HepG2 (cell line): Measurements from ENCODE around the gene PXMP4. TPM values are rescaled to one million over a fixed set of nuclear protein-coding genes. Genes with fewer than 3 reads are reported as not detected.

Experiments used
- ESRRA ChIP-seq: sonication (generic); formaldehyde crosslinking; IDR thresholded peaks from 2 replicates; pipeline ENCODE4 v1.5.1; 2020; ENCODE audit warnings: mild to moderate bottlenecking, low read depth, missing genetic modification reagents
- GABPB1 ChIP-seq: IDR thresholded peaks from 2 replicates; pipeline ENCODE4 v1.6.1; 2016; ENCODE audit warnings: mild to moderate bottlenecking, missing genetic modification reagents, moderate library complexity, missing compliant biosample characterization
- GATAD1 ChIP-seq: IDR thresholded peaks from 2 replicates; pipeline ENCODE4 v1.6.1; 2016; ENCODE audit warnings: missing genetic modification reagents, missing compliant biosample characterization
- HNRNPK ChIP-seq: fragments of 200-400 bp; formaldehyde crosslinking; IDR thresholded peaks from 2 replicates; pipeline ENCODE4 v1.6.1; 2018; ENCODE audit warnings: low read length, low read depth, moderate library complexity, mild to moderate bottlenecking; ENCODE audit not compliant: poor library complexity, severe bottlenecking
- KDM1A ChIP-seq: IDR thresholded peaks from 2 replicates; pipeline ENCODE4 v1.6.1; 2016; ENCODE audit warnings: missing compliant biosample characterization
- KLF13 ChIP-seq: sonication (generic); formaldehyde crosslinking; IDR thresholded peaks from 2 replicates; pipeline ENCODE4 v1.4.0; 2020; ENCODE audit warnings: mild to moderate bottlenecking, missing genetic modification reagents
- MATR3 ChIP-seq: sonication (generic); formaldehyde crosslinking; IDR thresholded peaks from 2 replicates; pipeline ENCODE4 v1.4.0; 2020; ENCODE audit warnings: missing genetic modification reagents
- NCOA1 ChIP-seq: sonication (generic); formaldehyde crosslinking; IDR thresholded peaks from 2 replicates; pipeline ENCODE4 v1.9.0; 2021; ENCODE audit warnings: missing genetic modification reagents
- TOE1 ChIP-seq: sonication (generic); formaldehyde crosslinking; IDR thresholded peaks from 2 replicates; pipeline ENCODE4 v1.4.0; 2020; ENCODE audit warnings: mild to moderate bottlenecking, missing genetic modification reagents
- ZC3H4 ChIP-seq: sonication (generic); formaldehyde crosslinking; IDR thresholded peaks from 2 replicates; pipeline ENCODE4 v1.4.0; 2020; ENCODE audit warnings: missing genetic modification reagents, borderline replicate concordance
- ZNF121 ChIP-seq: sonication (generic); formaldehyde crosslinking; IDR thresholded peaks from 2 replicates; pipeline ENCODE4 v1.5.0; 2020; ENCODE audit warnings: mild to moderate bottlenecking, missing genetic modification reagents
- ZNF224 ChIP-seq: sonication (generic); formaldehyde crosslinking; IDR thresholded peaks from 2 replicates; pipeline ENCODE4 v1.5.0; 2020; ENCODE audit warnings: mild to moderate bottlenecking, missing genetic modification reagents
- ZNF335 ChIP-seq: sonication (generic); formaldehyde crosslinking; IDR thresholded peaks from 2 replicates; pipeline ENCODE4 v1.4.0; 2020; ENCODE audit warnings: missing genetic modification reagents
- ZNF350 ChIP-seq: sonication (generic); formaldehyde crosslinking; IDR thresholded peaks from 2 replicates; pipeline ENCODE4 v1.4.0; 2020; ENCODE audit warnings: mild to moderate bottlenecking, low read depth, missing genetic modification reagents, borderline replicate concordance
- ZNF605 ChIP-seq: sonication (generic); formaldehyde crosslinking; IDR thresholded peaks from 2 replicates; pipeline ENCODE4 v1.8.0; 2022; ENCODE audit warnings: mild to moderate bottlenecking, missing genetic modification reagents
- ZNF776 ChIP-seq: sonication (generic); formaldehyde crosslinking; IDR thresholded peaks from 2 replicates; pipeline ENCODE4 v1.4.0; 2020; ENCODE audit warnings: mild to moderate bottlenecking, missing genetic modification reagents
- polyA plus RNA-seq, 8 experiments: library from polyadenylated mRNA; depleted of rRNA in 3 of 8; stranded (reverse) in 7 of 8; unstranded in 1 of 8; fragments of >200 nt; fragmentation: Illumina TruSeq in 4 of 8; extraction: Trizol in 4 of 8; gene quantifications; 2 replicates each; pipeline versions ENCODE4 v1.2.1 to v1.2.3, GENCODE V29; 2011 to 2016; ENCODE audit warnings: low read depth in 4 of 8, missing spikeins in 1 of 8, mixed read lengths in 1 of 8; ENCODE audit not compliant: insufficient read depth in 1 of 8
- total RNA-seq, 5 experiments: library from RNA; depleted of rRNA; stranded (reverse); fragments of >200 nt; fragmentation: Illumina TruSeq; extraction: Trizol; gene quantifications; 2 replicates each; pipeline ENCODE4 v1.2.3, GENCODE V29; 2016; ENCODE audit warnings: low read depth in 1 of 5
- TF ChIP-seq, protein P1 (sequence below): sonication (generic); formaldehyde crosslinking; IDR thresholded peaks from 2 replicates; pipeline ENCODE4 v1.5.1; 2020; ENCODE audit warnings: missing genetic modification reagents, mild to moderate bottlenecking, borderline replicate concordance
- TF ChIP-seq, protein P2 (sequence below), 2 experiments: IDR thresholded peaks; 2 replicates each; pipeline ENCODE4 v1.6.1; 2011 to 2012; ENCODE audit warnings: low read length in 2 of 2, borderline replicate concordance in 1 of 2, low read depth in 1 of 2, mild to moderate bottlenecking in 1 of 2, moderate library complexity in 1 of 2
- TF ChIP-seq, protein P3 (sequence below): IDR thresholded peaks from 2 replicates; pipeline ENCODE4 v1.6.1; 2016; ENCODE audit warnings: low read depth
- TF ChIP-seq, protein P4 (sequence below): sonication (generic); formaldehyde crosslinking; IDR thresholded peaks from 2 replicates; pipeline ENCODE4 v1.8.1; 2023; ENCODE audit warnings: missing genetic modification reagents, inconsistent platforms, borderline replicate concordance

PXMP4 gene
- total and polyA plus RNA-seq, 2 of the 13 experiments (the other 11 are each of a cell fraction or from before 2014, with no cell fraction given), result not detected

DNA sequence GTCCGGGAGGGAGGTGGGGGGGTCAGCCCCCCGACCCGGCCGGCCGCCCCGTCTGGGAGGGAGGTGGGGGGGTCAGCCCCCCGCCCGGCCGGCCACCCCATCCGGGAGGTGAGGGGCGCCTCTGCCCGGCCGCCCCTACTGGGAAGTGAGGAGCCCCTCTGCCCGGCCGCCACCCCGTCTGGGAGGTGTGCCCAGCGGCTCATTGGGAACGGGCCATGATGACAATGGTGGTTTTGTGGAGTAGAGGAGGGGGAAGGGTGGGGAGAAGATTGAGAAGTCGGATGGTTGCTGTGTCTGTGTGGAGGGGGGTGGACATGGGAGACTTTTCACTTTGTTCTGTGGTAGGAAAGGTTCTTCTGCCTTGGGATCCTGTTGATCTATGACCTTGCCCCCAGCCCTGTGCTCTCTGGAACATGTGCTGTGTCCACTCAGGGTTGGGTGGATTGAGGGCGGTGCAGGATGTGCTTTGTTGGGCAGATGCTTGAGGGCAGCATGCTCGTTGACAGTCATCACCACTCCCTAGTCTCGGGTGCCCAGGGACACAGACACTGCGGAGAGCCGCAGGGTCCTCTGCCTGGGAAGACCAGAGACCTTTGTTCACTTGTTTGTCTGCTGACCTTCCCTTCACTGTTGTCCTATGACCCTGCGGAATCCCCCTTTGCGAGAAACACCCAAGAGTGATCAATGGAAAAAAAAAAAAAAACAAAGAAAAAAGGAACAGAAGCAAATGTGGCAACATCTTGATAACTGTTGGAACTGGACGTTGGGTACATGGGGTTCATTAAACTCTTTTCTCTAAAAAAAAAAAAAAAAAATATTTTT lies 18.3 kb downstream of the PXMP4 start (continued):
- TF ChIP-seq, protein P1, sequence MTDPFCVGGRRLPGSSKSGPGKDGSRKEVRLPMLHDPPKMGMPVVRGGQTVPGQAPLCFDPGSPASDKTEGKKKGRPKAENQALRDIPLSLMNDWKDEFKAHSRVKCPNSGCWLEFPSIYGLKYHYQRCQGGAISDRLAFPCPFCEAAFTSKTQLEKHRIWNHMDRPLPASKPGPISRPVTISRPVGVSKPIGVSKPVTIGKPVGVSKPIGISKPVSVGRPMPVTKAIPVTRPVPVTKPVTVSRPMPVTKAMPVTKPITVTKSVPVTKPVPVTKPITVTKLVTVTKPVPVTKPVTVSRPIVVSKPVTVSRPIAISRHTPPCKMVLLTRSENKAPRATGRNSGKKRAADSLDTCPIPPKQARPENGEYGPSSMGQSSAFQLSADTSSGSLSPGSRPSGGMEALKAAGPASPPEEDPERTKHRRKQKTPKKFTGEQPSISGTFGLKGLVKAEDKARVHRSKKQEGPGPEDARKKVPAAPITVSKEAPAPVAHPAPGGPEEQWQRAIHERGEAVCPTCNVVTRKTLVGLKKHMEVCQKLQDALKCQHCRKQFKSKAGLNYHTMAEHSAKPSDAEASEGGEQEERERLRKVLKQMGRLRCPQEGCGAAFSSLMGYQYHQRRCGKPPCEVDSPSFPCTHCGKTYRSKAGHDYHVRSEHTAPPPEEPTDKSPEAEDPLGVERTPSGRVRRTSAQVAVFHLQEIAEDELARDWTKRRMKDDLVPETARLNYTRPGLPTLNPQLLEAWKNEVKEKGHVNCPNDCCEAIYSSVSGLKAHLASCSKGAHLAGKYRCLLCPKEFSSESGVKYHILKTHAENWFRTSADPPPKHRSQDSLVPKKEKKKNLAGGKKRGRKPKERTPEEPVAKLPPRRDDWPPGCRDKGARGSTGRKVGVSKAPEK (CRISPR knock-in tag), result peak; percentile 94
- TF ChIP-seq ZNF224 (CRISPR knock-in tag) (no peak; the same call in 1 of the 2 replicates), HNRNPK (peak; percentile 33), MATR3 (CRISPR knock-in tag) (no peak), GABPB1 (CRISPR knock-in tag) (peak; percentile 52), ZNF776 (CRISPR knock-in tag) (0 out of 2 replicates have a peak, but pooled peaks have one; percentile 35), TOE1 (CRISPR knock-in tag) (peak; percentile 50; the same call in 1 of the 2 replicates), ZNF605 (CRISPR knock-in tag) (peak; percentile 85), GATAD1 (CRISPR knock-in tag) (peak; percentile 58; the same call in 1 of the 2 replicates), ZNF335 (CRISPR knock-in tag) (no peak), ZC3H4 (CRISPR knock-in tag) (no peak), ZNF350 (CRISPR knock-in tag) (peak; percentile 87), KDM1A (CRISPR knock-in tag) (0 out of 2 replicates have a peak, but pooled peaks have one; percentile 59), ESRRA (CRISPR knock-in tag) (peak; percentile 99), KLF13 (CRISPR knock-in tag) (no peak), NCOA1 (CRISPR knock-in tag) (peak; percentile 85), ZNF121 (CRISPR knock-in tag) (peak; percentile 49)
- TF ChIP-seq, protein P2, sequence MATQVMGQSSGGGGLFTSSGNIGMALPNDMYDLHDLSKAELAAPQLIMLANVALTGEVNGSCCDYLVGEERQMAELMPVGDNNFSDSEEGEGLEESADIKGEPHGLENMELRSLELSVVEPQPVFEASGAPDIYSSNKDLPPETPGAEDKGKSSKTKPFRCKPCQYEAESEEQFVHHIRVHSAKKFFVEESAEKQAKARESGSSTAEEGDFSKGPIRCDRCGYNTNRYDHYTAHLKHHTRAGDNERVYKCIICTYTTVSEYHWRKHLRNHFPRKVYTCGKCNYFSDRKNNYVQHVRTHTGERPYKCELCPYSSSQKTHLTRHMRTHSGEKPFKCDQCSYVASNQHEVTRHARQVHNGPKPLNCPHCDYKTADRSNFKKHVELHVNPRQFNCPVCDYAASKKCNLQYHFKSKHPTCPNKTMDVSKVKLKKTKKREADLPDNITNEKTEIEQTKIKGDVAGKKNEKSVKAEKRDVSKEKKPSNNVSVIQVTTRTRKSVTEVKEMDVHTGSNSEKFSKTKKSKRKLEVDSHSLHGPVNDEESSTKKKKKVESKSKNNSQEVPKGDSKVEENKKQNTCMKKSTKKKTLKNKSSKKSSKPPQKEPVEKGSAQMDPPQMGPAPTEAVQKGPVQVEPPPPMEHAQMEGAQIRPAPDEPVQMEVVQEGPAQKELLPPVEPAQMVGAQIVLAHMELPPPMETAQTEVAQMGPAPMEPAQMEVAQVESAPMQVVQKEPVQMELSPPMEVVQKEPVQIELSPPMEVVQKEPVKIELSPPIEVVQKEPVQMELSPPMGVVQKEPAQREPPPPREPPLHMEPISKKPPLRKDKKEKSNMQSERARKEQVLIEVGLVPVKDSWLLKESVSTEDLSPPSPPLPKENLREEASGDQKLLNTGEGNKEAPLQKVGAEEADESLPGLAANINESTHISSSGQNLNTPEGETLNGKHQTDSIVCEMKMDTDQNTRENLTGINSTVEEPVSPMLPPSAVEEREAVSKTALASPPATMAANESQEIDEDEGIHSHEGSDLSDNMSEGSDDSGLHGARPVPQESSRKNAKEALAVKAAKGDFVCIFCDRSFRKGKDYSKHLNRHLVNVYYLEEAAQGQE (IDR thresholded peaks at IDR 0.05; ENCODE audit: borderline replicate concordance in 1 of 2, low read depth in 1 of 2, low read length in 2 of 2), result 0 out of 4 replicates have a peak, but pooled peaks of 1 of the 2 experiments have one; percentile 31
- TF ChIP-seq, protein P3, sequence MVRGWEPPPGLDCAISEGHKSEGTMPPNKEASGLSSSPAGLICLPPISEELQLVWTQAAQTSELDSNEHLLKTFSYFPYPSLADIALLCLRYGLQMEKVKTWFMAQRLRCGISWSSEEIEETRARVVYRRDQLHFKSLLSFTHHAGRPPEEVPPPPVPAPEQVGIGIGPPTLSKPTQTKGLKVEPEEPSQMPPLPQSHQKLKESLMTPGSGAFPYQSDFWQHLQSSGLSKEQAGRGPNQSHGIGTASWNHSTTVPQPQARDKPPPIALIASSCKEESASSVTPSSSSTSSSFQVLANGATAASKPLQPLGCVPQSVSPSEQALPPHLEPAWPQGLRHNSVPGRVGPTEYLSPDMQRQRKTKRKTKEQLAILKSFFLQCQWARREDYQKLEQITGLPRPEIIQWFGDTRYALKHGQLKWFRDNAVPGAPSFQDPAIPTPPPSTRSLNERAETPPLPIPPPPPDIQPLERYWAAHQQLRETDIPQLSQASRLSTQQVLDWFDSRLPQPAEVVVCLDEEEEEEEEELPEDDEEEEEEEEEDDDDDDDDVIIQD (CRISPR knock-in tag), result peak; percentile 74; the same call in 1 of the 2 replicates
- TF ChIP-seq, protein P4, sequence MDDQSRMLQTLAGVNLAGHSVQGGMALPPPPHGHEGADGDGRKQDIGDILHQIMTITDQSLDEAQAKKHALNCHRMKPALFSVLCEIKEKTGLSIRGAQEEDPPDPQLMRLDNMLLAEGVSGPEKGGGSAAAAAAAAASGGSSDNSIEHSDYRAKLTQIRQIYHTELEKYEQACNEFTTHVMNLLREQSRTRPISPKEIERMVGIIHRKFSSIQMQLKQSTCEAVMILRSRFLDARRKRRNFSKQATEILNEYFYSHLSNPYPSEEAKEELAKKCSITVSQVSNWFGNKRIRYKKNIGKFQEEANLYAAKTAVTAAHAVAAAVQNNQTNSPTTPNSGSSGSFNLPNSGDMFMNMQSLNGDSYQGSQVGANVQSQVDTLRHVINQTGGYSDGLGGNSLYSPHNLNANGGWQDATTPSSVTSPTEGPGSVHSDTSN, result no peak
